Retinal pigment epithelial cell (primary cell): ENCODE measurements around the gene PRPF31.
A peak's percentile ranks its signal among the peaks of the same experiment; 100 is the strongest.
"Not testable (repeated sequence)": the region's sequence is repeated elsewhere in the genome, so short reads cannot be mapped to it uniquely, and the experiment has no call there.

Experiments
- DNase-seq: peaks from one replicate; pipeline ENCODE4 v3.0.0-alpha.2; 2010; ENCODE audit warnings: low read depth
- H3K4me3 ChIP-seq: 2 replicates; pipeline ENCODE4 v1.5.1; 2011; ENCODE audit warnings: mild to moderate bottlenecking, low read length, control low read depth, moderate library complexity
- CTCF ChIP-seq: conservative IDR thresholded peaks from 2 replicates; pipeline ENCODE4 v1.5.1; 2011; ENCODE audit warnings: low read depth, low read length, control low read depth, inconsistent platforms

The PRPF31 gene

GRCh38 chr19:54084410-54084809 is 31.1 kb upstream of the PRPF31 start:
- no peak for DNase-seq
- TF ChIP-seq CTCF, result no peak
- H3K4me3 ChIP-seq, result no peak overlapping the region

GRCh38 chr19:54094426-54095000 is 21.0 kb upstream of the PRPF31 start:
- no peak overlapping the region for H3K4me3 ChIP-seq
- TF ChIP-seq CTCF, result no peak
- no peak for DNase-seq

- TF ChIP-seq CTCF, result no peak
- no peak for DNase-seq
- H3K4me3 ChIP-seq, result no peak overlapping the region
Observed at GRCh38 chr19:54095136-54095858, 20.3 kb upstream of the PRPF31 start.

GRCh38 chr19:54095859-54096616 is 19.5 kb upstream of the PRPF31 start:
- H3K4me3 ChIP-seq, DNase-seq: not testable (repeated sequence)

GRCh38 chr19:54096617-54097106 is 18.9 kb upstream of the PRPF31 start:
- H3K4me3 ChIP-seq, result no peak overlapping the region
- no peak for DNase-seq
- TF ChIP-seq CTCF, result peak; percentile 24

GRCh38 chr19:54099190-54099902 is 16.2 kb upstream of the PRPF31 start:
- no peak overlapping the region for H3K4me3 ChIP-seq
- TF ChIP-seq CTCF, result no peak
- no peak for DNase-seq

- not testable (repeated sequence) for DNase-seq, H3K4me3 ChIP-seq
Observed at GRCh38 chr19:54099903-54100255, 15.7 kb upstream of the PRPF31 start.
